ENCODE measurements around the gene CAMKMT.

GRCh38 chr2:44668336-44668735, 306.6 kb downstream of the CAMKMT start:
- TF ChIP-seq POLR2AphosphoS5 (IDR thresholded peaks at IDR 0.05): no peak
- TF ChIP-seq EP300 (IDR thresholded peaks at IDR 0.05): no peak
